Measurements from ENCODE around the gene NEK9. TPM values are rescaled to one million over a fixed set of nuclear protein-coding genes. Genes with fewer than 3 reads are reported as not detected.

The NEK9 gene
- total RNA-seq, 1 experiment from 2014 or later, result 50.8 TPM

DNA sequence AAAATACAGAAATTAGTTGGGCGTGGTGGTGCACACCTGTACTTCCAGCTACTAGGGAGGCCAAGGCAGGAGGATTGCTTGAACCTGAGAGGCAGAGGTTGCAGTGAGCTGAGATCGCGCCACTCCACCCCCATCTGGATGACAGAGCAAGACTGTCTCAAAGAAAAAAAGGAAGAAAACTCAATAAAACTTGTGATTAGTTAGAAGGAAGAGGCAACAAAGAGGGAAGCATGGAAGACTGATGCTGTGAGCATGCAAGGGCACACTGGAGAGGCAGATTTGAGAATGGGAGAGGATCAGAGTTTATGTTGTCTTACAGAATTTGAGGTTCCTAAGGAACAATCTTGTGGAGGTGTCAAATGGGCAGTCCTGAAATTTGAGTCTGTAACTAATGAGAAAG, 60.2 kb downstream of the NEK9 start (continued):
- TF ChIP-seq ZNF671 (CRISPR knock-in tag; IDR thresholded peaks at IDR 0.05), result no peak
- no peak for TF ChIP-seq GTF2I (CRISPR knock-in tag; conservative IDR thresholded peaks at IDR 0.05)
- TF ChIP-seq FOXK1 (CRISPR knock-in tag; IDR thresholded peaks at IDR 0.05), result no peak
- no peak for TF ChIP-seq ERG (CRISPR knock-in tag; IDR thresholded peaks at IDR 0.05)

DNA sequence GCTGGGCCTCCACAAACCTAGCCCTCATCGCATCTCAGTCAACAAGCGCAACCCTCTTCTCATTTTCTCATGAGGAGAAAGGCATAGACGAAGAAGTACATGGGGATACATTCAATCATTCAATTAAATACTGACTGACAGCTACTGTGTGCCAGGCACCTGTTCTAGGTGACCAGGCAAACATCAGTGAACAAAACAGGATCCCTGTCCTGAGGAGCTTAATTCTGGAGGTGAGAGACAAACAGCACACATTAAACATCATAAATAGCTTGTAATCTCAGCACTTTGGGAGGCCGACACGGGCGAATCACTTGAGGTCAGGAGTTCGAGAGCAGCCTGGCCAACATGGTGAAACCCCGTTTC, 62.7 kb downstream of the NEK9 start:
- Mint-ChIP-seq H3K4me1 (peaks cover 12% of the 10 kb centered on the region), H3K36me3 (peaks cover 24% of the 10 kb centered on the region), H3K9me3 (peaks cover 18% of the 10 kb centered on the region), H3K27ac (peak overlapping the region; percentile 79), H3K27me3 (ENCODE audit: low read depth) (no peaks in the 10 kb centered on the region), H3K4me3 (peak overlapping the region; percentile 96)
- CTCF ChIA-PET, result interaction anchor here (0.5 to 3.1 kb wide), 17 partner anchors 12 to 513 kb away, joined by 3 to 29 read pairs (median 5); partner anchors contain the start of genes EIF2B2 and RPS6KL1
- TF ChIP-seq, protein P1, sequence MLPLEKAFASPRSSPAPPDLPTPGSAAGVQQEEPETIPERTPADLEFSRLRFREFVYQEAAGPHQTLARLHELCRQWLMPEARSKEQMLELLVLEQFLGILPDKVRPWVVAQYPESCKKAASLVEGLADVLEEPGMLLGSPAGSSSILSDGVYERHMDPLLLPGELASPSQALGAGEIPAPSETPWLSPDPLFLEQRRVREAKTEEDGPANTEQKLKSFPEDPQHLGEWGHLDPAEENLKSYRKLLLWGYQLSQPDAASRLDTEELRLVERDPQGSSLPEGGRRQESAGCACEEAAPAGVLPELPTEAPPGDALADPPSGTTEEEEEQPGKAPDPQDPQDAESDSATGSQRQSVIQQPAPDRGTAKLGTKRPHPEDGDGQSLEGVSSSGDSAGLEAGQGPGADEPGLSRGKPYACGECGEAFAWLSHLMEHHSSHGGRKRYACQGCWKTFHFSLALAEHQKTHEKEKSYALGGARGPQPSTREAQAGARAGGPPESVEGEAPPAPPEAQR (CRISPR knock-in tag; IDR thresholded peaks at IDR 0.05), result no peak
- TF ChIP-seq FOXP1 (CRISPR knock-in tag; IDR thresholded peaks at IDR 0.05; ENCODE audit: borderline replicate concordance), result no peak
- no peak for DNase-seq (ENCODE audit: low spot score)
- ATAC-seq, result no peak
- POLR2A ChIA-PET, result interaction anchor here (0.6 to 1.5 kb wide), 2 partner anchors 16 to 230 kb away, joined by 5 read pairs; no protein-coding TSS in a partner anchor

DNA sequence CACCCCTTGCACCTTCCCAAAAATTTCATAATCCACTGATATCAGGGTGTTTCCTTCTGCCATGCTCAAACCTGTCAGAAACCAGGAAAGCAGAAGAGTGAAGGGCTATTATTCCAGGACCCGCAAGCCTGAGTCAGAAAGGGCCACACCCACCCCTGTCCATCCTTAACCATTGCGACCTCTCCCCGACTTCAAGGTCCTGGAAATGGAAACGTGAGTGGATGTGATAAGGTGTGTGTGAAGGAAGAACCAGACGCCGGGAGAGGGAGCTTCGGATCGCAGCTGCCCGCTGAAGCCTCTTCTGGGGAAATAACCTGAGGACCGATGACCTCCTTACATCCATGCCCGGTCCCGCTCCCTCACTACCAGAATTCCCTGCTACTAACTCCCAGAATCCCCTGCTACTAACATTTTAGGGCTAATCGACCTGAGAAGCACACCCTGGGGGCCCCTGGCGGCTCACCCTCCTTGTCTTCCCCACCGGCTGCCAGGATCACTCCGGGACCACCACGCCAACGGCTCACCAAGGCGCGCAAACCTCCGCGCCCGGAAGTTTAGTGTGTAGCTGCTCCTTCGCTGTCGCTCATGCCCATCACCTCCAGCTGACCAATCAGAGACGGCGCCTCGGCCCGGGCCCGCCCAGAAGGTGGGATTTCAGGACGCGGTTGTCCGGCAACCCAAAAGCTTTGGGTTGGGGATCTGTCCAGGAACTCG, 63.2 kb downstream of the NEK9 start, which contains the start of gene ACYP1:
TSS of gene ACYP1 (minus strand) at position 534 of the 714 bp plus-strand sequence. CDS start at position 63, 471 bp downstream.
- peaks cover 13% of the 10 kb centered on the region for H3K4me1 Mint-ChIP-seq
- no peaks in the 10 kb centered on the region for H3K27me3 Mint-ChIP-seq (ENCODE audit: low read depth)
- peak; percentile 98 for ATAC-seq
- peaks cover 18% of the 10 kb centered on the region for H3K9me3 Mint-ChIP-seq
- CTCF ChIA-PET, result interaction anchor here (0.5 to 3.1 kb wide), 17 partner anchors 12 to 514 kb away, joined by 3 to 29 read pairs (median 5); partner anchors contain the start of genes EIF2B2 and RPS6KL1
- DNase-seq (ENCODE audit: low spot score), result peak; percentile 97
- H3K36me3 Mint-ChIP-seq, result peaks cover 25% of the 10 kb centered on the region
- H3K27ac Mint-ChIP-seq, result peak within 1 kb of the TSS; percentile 79
- peak within 1 kb of the TSS; percentile 96 for H3K4me3 Mint-ChIP-seq
- POLR2A ChIA-PET, result interaction anchor here (0.6 to 1.5 kb wide), 3 partner anchors 17 to 231 kb away, joined by 3 to 5 read pairs (median 5); no protein-coding TSS in a partner anchor
- no peak for TF ChIP-seq ZNF263 (CRISPR knock-in tag; IDR thresholded peaks at IDR 0.05; ENCODE audit: low read depth)
- peak; percentile 49; the same call in 1 of the 2 replicates for TF ChIP-seq MAX (CRISPR knock-in tag; IDR thresholded peaks at IDR 0.05)
- TF ChIP-seq, protein P1 (CRISPR knock-in tag; IDR thresholded peaks at IDR 0.05), result no peak
- no peak for TF ChIP-seq IRF2 (CRISPR knock-in tag; IDR thresholded peaks at IDR 0.05; ENCODE audit: borderline replicate concordance, low read depth)
- TF ChIP-seq RELA (CRISPR knock-in tag; IDR thresholded peaks at IDR 0.05; ENCODE audit: borderline replicate concordance), result no peak
- TF ChIP-seq E2F5 (CRISPR knock-in tag; IDR thresholded peaks at IDR 0.05), result peak; percentile 75
- TF ChIP-seq ZBTB21 (CRISPR knock-in tag; IDR thresholded peaks at IDR 0.05; ENCODE audit: borderline replicate concordance), result no peak
- no peak for TF ChIP-seq AFF4 (CRISPR knock-in tag; IDR thresholded peaks at IDR 0.05; ENCODE audit: borderline replicate concordance)
- TF ChIP-seq, protein P2, sequence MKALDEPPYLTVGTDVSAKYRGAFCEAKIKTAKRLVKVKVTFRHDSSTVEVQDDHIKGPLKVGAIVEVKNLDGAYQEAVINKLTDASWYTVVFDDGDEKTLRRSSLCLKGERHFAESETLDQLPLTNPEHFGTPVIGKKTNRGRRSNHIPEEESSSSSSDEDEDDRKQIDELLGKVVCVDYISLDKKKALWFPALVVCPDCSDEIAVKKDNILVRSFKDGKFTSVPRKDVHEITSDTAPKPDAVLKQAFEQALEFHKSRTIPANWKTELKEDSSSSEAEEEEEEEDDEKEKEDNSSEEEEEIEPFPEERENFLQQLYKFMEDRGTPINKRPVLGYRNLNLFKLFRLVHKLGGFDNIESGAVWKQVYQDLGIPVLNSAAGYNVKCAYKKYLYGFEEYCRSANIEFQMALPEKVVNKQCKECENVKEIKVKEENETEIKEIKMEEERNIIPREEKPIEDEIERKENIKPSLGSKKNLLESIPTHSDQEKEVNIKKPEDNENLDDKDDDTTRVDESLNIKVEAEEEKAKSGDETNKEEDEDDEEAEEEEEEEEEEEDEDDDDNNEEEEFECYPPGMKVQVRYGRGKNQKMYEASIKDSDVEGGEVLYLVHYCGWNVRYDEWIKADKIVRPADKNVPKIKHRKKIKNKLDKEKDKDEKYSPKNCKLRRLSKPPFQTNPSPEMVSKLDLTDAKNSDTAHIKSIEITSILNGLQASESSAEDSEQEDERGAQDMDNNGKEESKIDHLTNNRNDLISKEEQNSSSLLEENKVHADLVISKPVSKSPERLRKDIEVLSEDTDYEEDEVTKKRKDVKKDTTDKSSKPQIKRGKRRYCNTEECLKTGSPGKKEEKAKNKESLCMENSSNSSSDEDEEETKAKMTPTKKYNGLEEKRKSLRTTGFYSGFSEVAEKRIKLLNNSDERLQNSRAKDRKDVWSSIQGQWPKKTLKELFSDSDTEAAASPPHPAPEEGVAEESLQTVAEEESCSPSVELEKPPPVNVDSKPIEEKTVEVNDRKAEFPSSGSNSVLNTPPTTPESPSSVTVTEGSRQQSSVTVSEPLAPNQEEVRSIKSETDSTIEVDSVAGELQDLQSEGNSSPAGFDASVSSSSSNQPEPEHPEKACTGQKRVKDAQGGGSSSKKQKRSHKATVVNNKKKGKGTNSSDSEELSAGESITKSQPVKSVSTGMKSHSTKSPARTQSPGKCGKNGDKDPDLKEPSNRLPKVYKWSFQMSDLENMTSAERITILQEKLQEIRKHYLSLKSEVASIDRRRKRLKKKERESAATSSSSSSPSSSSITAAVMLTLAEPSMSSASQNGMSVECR (CRISPR knock-in tag; IDR thresholded peaks at IDR 0.05; ENCODE audit: borderline replicate concordance), result peak; percentile 27; the same call in 1 of the 2 replicates
- TF ChIP-seq ETV6 (CRISPR knock-in tag; IDR thresholded peaks at IDR 0.05), result no peak
- TF ChIP-seq GABPB1 (CRISPR knock-in tag; IDR thresholded peaks at IDR 0.05), result no peak
- no peak for TF ChIP-seq TCF7 (CRISPR knock-in tag; IDR thresholded peaks at IDR 0.05; ENCODE audit: low read depth)
- TF ChIP-seq RORB (CRISPR knock-in tag; IDR thresholded peaks at IDR 0.05), result no peak
